ENCODE data around the gene GPR84.
A peak's percentile ranks its signal among the peaks of the same experiment; 100 is the strongest.

GPR84 gene

GRCh38 chr12:54364413-54364812 is at the start of gene GPR84:
GPR84 (minus strand) TSS chr12:54364486; CDS start chr12:54363851, 635 bp downstream.
- H3K27me3 Mint-ChIP-seq (ENCODE audit: low read depth), result peaks cover 3% of the 10 kb centered on the region
- H3K4me1 Mint-ChIP-seq (ENCODE audit: low read depth), result peaks cover 42% of the 10 kb centered on the region
- DNase-seq (ENCODE audit: low spot score), result peak; percentile 62
- H3K4me3 Mint-ChIP-seq, result peak within 1 kb of the TSS; percentile 59
- H3K36me3 Mint-ChIP-seq (ENCODE audit: low read depth), result no peaks in the 10 kb centered on the region
- no peaks in the 10 kb centered on the region for H3K9me3 Mint-ChIP-seq
- H3K27ac Mint-ChIP-seq, result peak within 1 kb of the TSS; percentile 66

- no peaks in the 10 kb centered on the region for H3K9me3 Mint-ChIP-seq
- H3K36me3 Mint-ChIP-seq (ENCODE audit: low read depth), result peaks cover 32% of the 10 kb centered on the region
- DNase-seq (ENCODE audit: low spot score), result peak; percentile 67
- peak overlapping the region; percentile 96 for H3K27ac Mint-ChIP-seq
- H3K4me3 Mint-ChIP-seq, result peak overlapping the region; percentile 87
- no peaks in the 10 kb centered on the region for H3K27me3 Mint-ChIP-seq (ENCODE audit: low read depth)
- H3K4me1 Mint-ChIP-seq (ENCODE audit: low read depth), result peaks cover 56% of the 10 kb centered on the region
These were observed 49.3 kb upstream of the GPR84 start for GRCh38 chr12:54413284-54414190.

GRCh38 chr12:54412786-54413185 is 48.5 kb upstream of the GPR84 start:
- peak overlapping the region; percentile 96 for H3K27ac Mint-ChIP-seq
- DNase-seq (ENCODE audit: low spot score), result no peak
- peaks cover 58% of the 10 kb centered on the region for H3K4me1 Mint-ChIP-seq (ENCODE audit: low read depth)
- H3K36me3 Mint-ChIP-seq (ENCODE audit: low read depth), result peaks cover 33% of the 10 kb centered on the region
- H3K9me3 Mint-ChIP-seq, result no peaks in the 10 kb centered on the region
- peak overlapping the region; percentile 87 for H3K4me3 Mint-ChIP-seq
- no peaks in the 10 kb centered on the region for H3K27me3 Mint-ChIP-seq (ENCODE audit: low read depth)

- DNase-seq (ENCODE audit: low spot score), result no peak
- Mint-ChIP-seq H3K9me3 (no peaks in the 10 kb centered on the region), H3K4me3 (peak overlapping the region; percentile 87), H3K4me1 (ENCODE audit: low read depth) (peaks cover 56% of the 10 kb centered on the region), H3K27ac (peak overlapping the region; percentile 96), H3K27me3 (ENCODE audit: low read depth) (no peaks in the 10 kb centered on the region), H3K36me3 (ENCODE audit: low read depth) (peaks cover 38% of the 10 kb centered on the region)
These were observed 48.1 kb upstream of the GPR84 start for GRCh38 chr12:54412348-54412747.

- H3K27ac Mint-ChIP-seq, result peak overlapping the region; percentile 74
- no peaks in the 10 kb centered on the region for H3K27me3 Mint-ChIP-seq (ENCODE audit: low read depth)
- DNase-seq (ENCODE audit: low spot score), result peak; percentile 47
- H3K36me3 Mint-ChIP-seq (ENCODE audit: low read depth), result peaks cover 42% of the 10 kb centered on the region
- H3K4me1 Mint-ChIP-seq (ENCODE audit: low read depth), result peaks cover 55% of the 10 kb centered on the region
- peak overlapping the region; percentile 87 for H3K4me3 Mint-ChIP-seq
- no peaks in the 10 kb centered on the region for H3K9me3 Mint-ChIP-seq
These were observed 47.3 kb upstream of the GPR84 start for GRCh38 chr12:54411391-54412241.

GRCh38 chr12:54409267-54409666 is 45.0 kb upstream of the GPR84 start:
- DNase-seq (ENCODE audit: low spot score), result no peak
- Mint-ChIP-seq H3K36me3 (ENCODE audit: low read depth) (peaks cover 61% of the 10 kb centered on the region), H3K4me3 (no peak overlapping the region), H3K4me1 (ENCODE audit: low read depth) (peaks cover 42% of the 10 kb centered on the region), H3K27me3 (ENCODE audit: low read depth) (no peaks in the 10 kb centered on the region), H3K9me3 (no peaks in the 10 kb centered on the region), H3K27ac (no peak overlapping the region)

- peak overlapping the region; percentile 34 for H3K27ac Mint-ChIP-seq
- H3K36me3 Mint-ChIP-seq (ENCODE audit: low read depth), result peaks cover 66% of the 10 kb centered on the region
These were observed 43.1 kb upstream of the GPR84 start for GRCh38 chr12:54407183-54407905.

GRCh38 chr12:54405573-54405972 is 41.3 kb upstream of the GPR84 start:
- Mint-ChIP-seq H3K36me3 (ENCODE audit: low read depth) (peaks cover 71% of the 10 kb centered on the region), H3K4me3 (no peak overlapping the region)

More at GRCh38 chr12:54407183-54407905, 43.1 kb upstream of the GPR84 start:
- no peak overlapping the region for H3K4me3 Mint-ChIP-seq
- no peaks in the 10 kb centered on the region for H3K9me3 Mint-ChIP-seq
- no peak for DNase-seq (ENCODE audit: low spot score)
- H3K4me1 Mint-ChIP-seq (ENCODE audit: low read depth), result peaks cover 25% of the 10 kb centered on the region
- no peaks in the 10 kb centered on the region for H3K27me3 Mint-ChIP-seq (ENCODE audit: low read depth)

GRCh38 chr12:54405106-54405505 is 40.8 kb upstream of the GPR84 start:
- Mint-ChIP-seq H3K4me3 (no peak overlapping the region), H3K9me3 (no peaks in the 10 kb centered on the region), H3K4me1 (ENCODE audit: low read depth) (peaks cover 14% of the 10 kb centered on the region), H3K27me3 (ENCODE audit: low read depth) (no peaks in the 10 kb centered on the region), H3K27ac (no peak overlapping the region), H3K36me3 (ENCODE audit: low read depth) (peaks cover 75% of the 10 kb centered on the region)
- no peak for DNase-seq (ENCODE audit: low spot score)

More at GRCh38 chr12:54405573-54405972, 41.3 kb upstream of the GPR84 start:
- no peaks in the 10 kb centered on the region for H3K27me3 Mint-ChIP-seq (ENCODE audit: low read depth)
- peaks cover 14% of the 10 kb centered on the region for H3K4me1 Mint-ChIP-seq (ENCODE audit: low read depth)
- no peak overlapping the region for H3K27ac Mint-ChIP-seq
- no peak for DNase-seq (ENCODE audit: low spot score)
- no peaks in the 10 kb centered on the region for H3K9me3 Mint-ChIP-seq

GRCh38 chr12:54404061-54405004 is 40.0 kb upstream of the GPR84 start:
- Mint-ChIP-seq H3K36me3 (ENCODE audit: low read depth) (peaks cover 78% of the 10 kb centered on the region), H3K4me1 (ENCODE audit: low read depth) (peaks cover 15% of the 10 kb centered on the region), H3K9me3 (no peaks in the 10 kb centered on the region), H3K27ac (peak overlapping the region; percentile 27), H3K4me3 (no peak overlapping the region), H3K27me3 (ENCODE audit: low read depth) (no peaks in the 10 kb centered on the region)
- no peak for DNase-seq (ENCODE audit: low spot score)

- Mint-ChIP-seq H3K36me3 (ENCODE audit: low read depth) (peaks cover 78% of the 10 kb centered on the region), H3K27me3 (ENCODE audit: low read depth) (no peaks in the 10 kb centered on the region), H3K4me3 (no peak overlapping the region), H3K27ac (peak overlapping the region; percentile 13), H3K9me3 (no peaks in the 10 kb centered on the region), H3K4me1 (ENCODE audit: low read depth) (peaks cover 8% of the 10 kb centered on the region)
- no peak for DNase-seq (ENCODE audit: low spot score)
These were observed 36.8 kb upstream of the GPR84 start for GRCh38 chr12:54401119-54401518.

GRCh38 chr12:54398995-54399793 is 34.9 kb upstream of the GPR84 start:
- Mint-ChIP-seq H3K27ac (peak overlapping the region; percentile 64), H3K9me3 (no peaks in the 10 kb centered on the region), H3K27me3 (ENCODE audit: low read depth) (no peaks in the 10 kb centered on the region), H3K36me3 (ENCODE audit: low read depth) (peaks cover 78% of the 10 kb centered on the region), H3K4me1 (ENCODE audit: low read depth) (peaks cover 9% of the 10 kb centered on the region), H3K4me3 (no peak overlapping the region)
- peak; percentile 77 for DNase-seq (ENCODE audit: low spot score)

Data from T-helper 2 cell treated with Interferon-gamma antibody and Interleukin-4, amounts not matched to agents 5 μg/mL and 100 μg/mL, for 36 hours (primary cell).